Pulmonary artery endothelial cell (primary cell): ENCODE measurements around the gene MAGI1. TPM values are rescaled to one million over a fixed set of nuclear protein-coding genes. Genes with fewer than 3 reads are reported as not detected.

Experiments used
- DNase-seq: peaks from one replicate; pipeline ENCODE4 v3.0.0-alpha.2; 2011; ENCODE audit warnings: low read depth, low spot score
- total RNA-seq: library from RNA; depleted of rRNA; stranded (reverse); fragments of >200 nt; gene quantifications from 2 replicates; pipeline ENCODE4 v1.2.3, GENCODE V29; 2014

MAGI1 gene
- total RNA-seq, 1 donor from 2014 or later, result 24.5 TPM

GRCh38 chr3:65597226-65597951, 441.3 kb downstream of the MAGI1 start:
- DNase-seq, result no peak

DNA sequence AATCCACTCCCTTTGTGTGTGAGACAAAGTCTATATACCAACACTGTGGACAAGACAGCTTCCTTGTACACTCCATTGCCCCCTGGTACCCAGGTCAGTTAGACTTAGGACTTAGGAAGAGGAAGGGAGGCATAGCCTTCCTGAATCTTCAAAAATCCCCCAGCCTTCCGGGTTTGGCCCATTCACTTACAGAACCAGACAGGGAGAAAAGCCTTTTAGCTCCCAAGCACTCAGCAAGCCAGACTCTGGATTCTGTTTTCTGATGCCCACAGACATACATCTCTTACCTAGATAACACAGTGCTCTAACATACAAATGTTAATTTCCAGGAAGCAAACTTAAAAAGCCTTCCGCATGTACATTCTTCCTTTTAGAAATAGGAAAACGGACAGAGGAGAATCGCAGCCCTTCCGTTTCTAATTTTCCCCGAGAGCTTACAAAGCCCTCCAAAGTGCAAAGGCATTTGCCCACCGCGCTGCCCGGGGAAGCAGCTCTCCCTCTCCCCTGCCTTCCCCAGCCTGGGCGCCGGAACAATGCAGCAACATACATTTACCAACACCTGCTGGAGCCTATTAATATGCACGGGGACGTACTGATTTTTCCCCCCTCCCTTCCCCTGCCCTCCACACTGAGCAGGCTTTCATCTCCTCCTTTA, 442.0 kb downstream of the MAGI1 start:
- DNase-seq, result no peak

DNA sequence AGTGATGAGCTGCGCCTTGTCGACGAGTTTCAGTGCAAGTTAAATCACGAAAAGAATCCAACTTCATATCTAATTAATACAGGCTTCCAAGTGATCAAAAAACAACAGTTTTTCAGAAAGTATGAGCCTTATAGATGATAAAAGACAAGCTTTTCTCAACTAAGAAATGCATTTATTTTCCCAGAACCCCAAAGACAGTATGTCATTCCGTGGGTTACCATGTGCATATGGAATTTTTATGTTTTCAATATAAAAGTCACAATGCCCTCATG, 442.8 kb downstream of the MAGI1 start:
- no peak for DNase-seq

DNA sequence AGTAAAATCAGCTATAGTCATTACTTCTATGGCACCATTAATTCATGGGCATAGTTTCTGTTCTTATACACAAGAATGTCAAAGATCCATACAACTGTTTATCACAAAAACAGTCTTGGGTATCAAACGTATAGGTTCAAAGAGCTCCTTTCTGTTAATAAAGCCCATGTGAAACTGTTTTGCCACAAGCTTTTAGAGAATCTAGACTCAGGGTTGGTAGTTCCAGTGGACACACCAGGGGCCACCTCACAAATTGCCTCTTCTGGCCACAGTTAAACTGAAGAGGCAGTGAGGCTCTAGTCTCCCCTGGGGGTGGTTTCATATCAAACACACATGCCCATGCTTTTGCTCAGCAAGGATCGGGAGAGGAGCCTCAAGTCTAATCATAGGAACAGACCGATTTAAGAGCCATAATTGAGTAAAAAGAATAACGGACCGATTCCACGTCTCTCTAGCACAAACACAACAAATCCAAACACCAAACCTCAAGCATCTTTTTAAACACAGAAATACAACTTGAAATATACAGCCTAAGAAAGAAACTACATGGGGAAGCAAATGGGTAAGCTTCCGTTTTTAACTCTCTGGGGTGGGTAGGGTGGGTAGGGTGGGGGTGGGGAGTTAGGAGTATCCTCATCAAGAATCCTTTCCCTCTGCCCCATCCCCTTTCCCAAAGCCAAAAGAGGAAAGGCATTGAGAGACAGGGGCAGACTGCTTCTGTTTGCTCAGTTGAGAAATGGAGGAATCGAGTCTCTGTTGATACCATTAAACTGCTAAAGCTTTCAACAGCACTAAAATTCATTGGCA, 443.3 kb downstream of the MAGI1 start:
- no peak for DNase-seq

GRCh38 chr3:65593780-65594752, 444.7 kb downstream of the MAGI1 start:
- no peak for DNase-seq

DNA sequence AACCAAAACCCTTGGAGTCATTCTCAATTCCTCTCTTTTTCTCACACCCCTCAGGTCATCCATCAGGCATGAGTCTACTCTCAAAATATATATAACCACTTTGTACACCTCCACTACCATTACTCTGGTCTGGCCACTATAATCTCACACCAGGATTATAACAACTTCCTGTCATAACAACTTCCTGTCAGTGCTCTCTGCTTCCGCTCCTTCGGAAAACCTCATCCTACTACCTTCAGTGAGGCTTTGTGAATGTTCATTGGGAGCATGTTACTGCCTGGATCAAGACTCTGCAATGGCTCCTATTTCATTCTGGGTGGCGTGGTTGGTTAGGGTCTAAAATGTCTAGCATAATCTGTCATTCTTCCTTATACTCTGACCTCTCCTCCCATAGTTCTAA, 447.4 kb downstream of the MAGI1 start:
- DNase-seq, result no peak

DNA sequence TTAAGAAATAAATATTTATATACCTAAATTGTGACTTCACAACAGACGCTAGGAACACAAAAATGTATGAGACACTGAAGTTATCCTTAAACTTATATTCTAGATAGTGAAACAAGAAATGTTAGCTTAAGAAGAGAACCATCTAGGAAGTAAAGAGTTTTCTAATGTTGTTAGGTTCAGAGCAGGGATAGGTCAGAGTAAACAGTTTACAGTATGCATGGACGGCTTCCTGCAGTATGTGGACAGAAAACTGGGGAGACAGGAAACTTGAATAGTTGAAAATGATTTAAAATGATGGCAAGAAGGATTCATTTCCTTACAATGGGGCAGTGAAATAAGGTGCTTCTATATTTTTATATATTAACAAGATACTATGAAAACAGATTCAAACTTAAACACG, 449.8 kb downstream of the MAGI1 start:
- no peak for DNase-seq

- no peak for DNase-seq
Measured at GRCh38 chr3:65587650-65588439, 450.9 kb downstream of the MAGI1 start.

- DNase-seq, result no peak
Measured at GRCh38 chr3:65584913-65585312, 453.8 kb downstream of the MAGI1 start.

DNA sequence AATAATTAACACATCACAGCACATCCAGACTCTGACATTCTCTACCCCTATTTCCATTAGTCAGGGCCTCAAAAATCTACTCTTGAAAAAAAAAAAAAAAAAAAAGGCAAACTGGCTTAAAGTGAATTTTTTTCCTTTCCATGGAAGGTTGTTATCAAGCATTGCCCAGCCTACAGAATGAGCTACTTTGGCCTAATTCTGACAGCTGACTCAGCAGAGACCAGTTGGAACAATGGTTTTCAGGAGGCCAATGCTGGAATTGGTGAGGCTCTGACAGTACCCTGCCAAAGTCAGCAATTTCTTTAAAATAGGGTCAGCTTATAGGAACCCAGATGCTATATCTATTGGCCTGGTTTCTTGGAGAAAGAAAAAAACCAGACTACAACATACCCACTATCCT, 454.7 kb downstream of the MAGI1 start:
- no peak for DNase-seq

GRCh38 chr3:65583188-65583587, 455.5 kb downstream of the MAGI1 start:
- no peak for DNase-seq

DNA sequence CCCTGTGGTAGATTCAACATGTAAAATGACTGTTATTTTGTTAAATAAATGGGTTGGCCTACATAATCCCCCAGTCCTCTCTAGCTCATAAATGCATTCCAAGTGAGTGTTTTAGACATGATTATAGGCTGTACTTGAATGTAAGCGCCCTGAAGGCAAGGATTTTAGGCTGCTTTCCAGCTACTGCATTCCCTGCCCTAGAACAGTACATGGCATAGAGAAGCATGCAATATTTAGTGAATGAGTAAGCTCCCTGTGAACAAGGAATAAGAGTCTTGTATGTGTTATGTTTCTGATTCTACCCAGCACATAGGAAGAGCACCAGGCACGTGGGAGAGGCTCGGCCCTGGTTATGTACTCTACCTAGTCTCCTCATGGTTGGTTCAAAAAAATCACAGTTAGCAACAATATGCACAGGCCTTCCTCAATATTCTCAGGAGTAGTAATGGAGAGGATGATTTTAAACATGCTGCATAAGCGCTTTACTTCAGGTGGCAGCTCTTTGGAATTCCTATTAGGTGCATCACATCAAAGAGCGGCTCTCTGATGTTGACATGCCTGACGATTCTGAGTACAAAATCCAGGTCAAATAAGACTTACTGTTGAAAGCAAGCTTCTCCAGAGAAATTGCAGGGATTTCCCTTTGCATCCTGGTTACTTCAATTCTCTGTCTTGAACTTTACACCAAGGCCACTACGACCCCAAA, 456.6 kb downstream of the MAGI1 start:
- DNase-seq, result no peak

DNA sequence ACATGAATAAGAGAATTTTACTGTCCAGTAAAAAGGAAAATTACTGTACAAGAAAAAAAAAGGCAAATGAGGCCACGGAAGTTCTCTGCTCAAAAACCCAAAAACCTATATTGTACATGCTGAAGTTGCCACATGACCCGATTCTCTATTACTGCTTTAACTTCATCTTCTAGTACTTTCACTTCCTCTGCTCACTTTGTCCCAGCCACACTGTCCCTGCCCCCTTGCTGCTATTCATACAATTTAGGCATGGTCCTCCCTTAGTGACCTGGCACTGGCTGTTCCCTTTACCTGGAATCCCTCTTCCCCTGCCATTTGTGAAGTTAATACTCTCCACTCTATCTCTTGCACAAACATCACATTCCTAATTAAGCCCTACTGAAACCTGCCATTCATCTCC, 457.4 kb downstream of the MAGI1 start:
- DNase-seq, result no peak

- no peak for DNase-seq
Measured at GRCh38 chr3:65578861-65579260, 459.9 kb downstream of the MAGI1 start.

- no peak for DNase-seq
Measured at GRCh38 chr3:65577843-65578430, 460.8 kb downstream of the MAGI1 start.

- DNase-seq, result no peak
Measured at GRCh38 chr3:65576966-65577365, 461.8 kb downstream of the MAGI1 start.

DNA sequence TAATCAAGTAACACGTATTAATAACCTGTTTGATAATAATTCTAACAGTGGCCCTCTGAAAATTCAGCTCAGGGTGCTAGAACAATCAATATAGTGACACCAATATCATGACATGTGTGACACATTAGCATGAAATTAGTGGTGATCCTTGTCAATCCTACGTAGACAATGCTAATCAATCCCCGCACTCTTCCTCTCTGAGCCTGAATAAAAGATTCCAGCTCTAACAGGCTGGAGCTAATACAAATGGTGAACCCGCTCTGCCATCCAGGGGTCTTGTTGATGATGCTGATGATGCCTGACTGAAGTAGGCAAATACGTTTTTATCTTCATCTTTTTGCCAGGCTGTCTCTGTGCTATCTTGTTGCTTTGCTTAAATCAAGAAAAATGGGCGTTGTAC, 462.5 kb downstream of the MAGI1 start:
- DNase-seq, result no peak

DNA sequence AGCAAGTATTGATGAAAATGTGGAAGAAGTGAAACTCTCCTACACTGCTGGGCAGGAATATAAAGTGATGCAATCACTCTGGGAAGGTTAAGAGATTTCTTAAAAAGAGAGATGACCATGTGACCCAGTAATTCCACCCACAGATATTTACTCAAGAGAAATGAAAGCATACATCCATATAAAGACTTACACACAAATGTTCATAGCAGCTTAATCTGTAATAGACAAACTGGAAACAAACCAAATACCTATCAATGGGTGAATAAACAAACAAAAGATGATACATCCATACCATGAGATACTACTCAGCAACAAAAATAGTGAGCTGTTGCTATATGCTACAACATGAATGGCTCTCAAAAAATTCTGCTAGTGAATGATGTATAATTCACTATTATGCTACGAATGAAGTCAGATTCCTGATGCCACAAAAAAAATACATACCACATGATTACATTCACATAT, 463.3 kb downstream of the MAGI1 start:
- DNase-seq, result no peak

GRCh38 chr3:65573548-65574116, 465.1 kb downstream of the MAGI1 start:
- no peak for DNase-seq
